GM10847 (cell line): ENCODE measurements around the gene STMN3.

Experiments used
- POLR2A ChIP-seq: IDR thresholded peaks from 2 replicates; pipeline ENCODE4 v1.6.1; 2011; ENCODE audit not compliant: insufficient read length; ENCODE audit errors: extremely low read depth

Gene STMN3

GRCh38 chr20:63657260-63657936, 4.2 kb upstream of the STMN3 start:
- TF ChIP-seq POLR2A: no peak

GRCh38 chr20:63656451-63656850, 3.2 kb upstream of the STMN3 start:
- TF ChIP-seq POLR2A: no peak

GRCh38 chr20:63655249-63655648, 2.0 kb upstream of the STMN3 start:
- TF ChIP-seq POLR2A: no peak

- no peak for TF ChIP-seq POLR2A
These were observed 897 bp upstream of the STMN3 start for GRCh38 chr20:63653974-63654668.

- no peak for TF ChIP-seq POLR2A
These were observed 838 bp downstream of the STMN3 start for GRCh38 chr20:63652192-63652980.

GRCh38 chr20:63651942-63652191, 1.4 kb downstream of the STMN3 start:
- TF ChIP-seq POLR2A: no peak

- no peak for TF ChIP-seq POLR2A
These were observed 4.2 kb downstream of the STMN3 start for GRCh38 chr20:63648895-63649589.

- no peak for TF ChIP-seq POLR2A
These were observed 5.0 kb downstream of the STMN3 start for GRCh38 chr20:63648190-63648589.

GRCh38 chr20:63645218-63645617, 8.0 kb downstream of the STMN3 start:
- no peak for TF ChIP-seq POLR2A

GRCh38 chr20:63643946-63644345, 9.3 kb downstream of the STMN3 start:
- no peak for TF ChIP-seq POLR2A

- no peak for TF ChIP-seq POLR2A
These were observed 9.7 kb downstream of the STMN3 start for GRCh38 chr20:63643499-63643898.

GRCh38 chr20:63642527-63643247, 10.5 kb downstream of the STMN3 start:
- TF ChIP-seq POLR2A: no peak

GRCh38 chr20:63641792-63642523, 11.3 kb downstream of the STMN3 start:
- TF ChIP-seq POLR2A: no peak

- no peak for TF ChIP-seq POLR2A
These were observed 12.0 kb downstream of the STMN3 start for GRCh38 chr20:63641146-63641791.

GRCh38 chr20:63640086-63640485, 13.1 kb downstream of the STMN3 start:
- no peak for TF ChIP-seq POLR2A
